HPDE6-E6E7 (cell line): ENCODE results near the gene TULP4.
A peak's percentile ranks its signal among the peaks of the same experiment; 100 is the strongest.

Source experiments
- DNase-seq: peaks from one replicate; pipeline ENCODE4 v3.0.0; 2011; ENCODE audit warnings: missing footprints; ENCODE audit errors: extremely low spot score

Gene TULP4

DNA sequence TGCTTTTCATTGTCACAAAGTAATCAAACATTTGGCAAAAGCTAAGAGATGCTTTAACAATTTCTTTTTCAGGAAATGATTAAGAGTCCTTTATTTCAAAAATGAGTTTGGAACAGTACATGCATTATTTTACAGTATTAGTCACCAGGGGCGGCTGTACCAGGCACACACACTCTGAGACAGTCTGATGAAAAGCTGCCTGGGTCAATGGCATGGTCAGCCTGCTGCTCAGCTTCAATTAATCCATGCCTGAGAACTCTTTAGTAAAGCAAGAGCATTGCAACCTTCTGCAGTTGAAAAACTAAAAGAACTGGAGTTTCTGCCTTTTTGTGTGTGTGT lies 105.5 kb downstream of the TULP4 start:
- DNase-seq = no peak

DNA sequence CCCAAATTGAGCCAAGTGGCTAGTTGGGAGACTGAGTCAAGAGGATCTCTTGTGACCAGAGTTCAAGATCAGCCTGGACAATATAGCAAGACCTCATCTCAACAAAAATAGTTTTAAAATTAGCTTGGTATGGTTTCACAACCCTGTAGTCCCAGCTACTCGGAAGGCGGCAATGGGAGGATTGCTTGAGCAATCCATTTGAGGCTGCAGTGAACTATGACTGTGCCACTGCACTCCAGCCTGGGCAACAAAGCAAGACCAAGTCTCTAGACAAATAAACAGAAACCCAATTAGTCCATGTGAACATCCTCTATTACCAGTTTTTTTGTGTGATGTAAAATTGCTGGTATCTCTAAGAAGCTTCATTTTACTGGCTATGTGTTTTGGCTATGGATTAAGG lies 106.2 kb downstream of the TULP4 start:
- no peak for DNase-seq

DNA sequence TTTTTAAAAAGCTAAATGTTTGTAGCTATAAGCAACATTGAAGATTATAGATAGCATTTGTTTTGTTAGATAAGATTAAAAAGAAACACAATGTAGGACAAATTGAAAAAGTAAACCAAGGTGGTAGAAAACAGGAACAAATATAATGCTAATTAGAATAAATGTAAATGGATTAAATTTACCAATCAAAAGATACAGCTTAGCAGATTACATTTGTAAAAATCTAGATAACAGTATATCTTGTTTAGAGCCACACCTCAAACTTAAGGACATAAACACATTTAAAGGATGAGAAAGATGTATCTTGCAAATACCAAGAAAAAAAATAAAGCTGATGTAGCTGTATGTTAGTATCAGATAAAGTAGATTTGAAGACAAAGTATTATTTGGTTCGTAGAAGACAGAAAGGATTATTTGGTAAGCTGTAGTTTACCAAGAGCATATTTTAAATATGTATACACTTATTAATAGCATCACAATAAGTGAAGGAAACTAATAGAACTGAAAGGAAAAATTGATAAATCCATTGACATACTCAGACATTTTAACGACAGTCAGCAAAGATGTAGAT lies 107.2 kb downstream of the TULP4 start:
- DNase-seq = no peak

DNA sequence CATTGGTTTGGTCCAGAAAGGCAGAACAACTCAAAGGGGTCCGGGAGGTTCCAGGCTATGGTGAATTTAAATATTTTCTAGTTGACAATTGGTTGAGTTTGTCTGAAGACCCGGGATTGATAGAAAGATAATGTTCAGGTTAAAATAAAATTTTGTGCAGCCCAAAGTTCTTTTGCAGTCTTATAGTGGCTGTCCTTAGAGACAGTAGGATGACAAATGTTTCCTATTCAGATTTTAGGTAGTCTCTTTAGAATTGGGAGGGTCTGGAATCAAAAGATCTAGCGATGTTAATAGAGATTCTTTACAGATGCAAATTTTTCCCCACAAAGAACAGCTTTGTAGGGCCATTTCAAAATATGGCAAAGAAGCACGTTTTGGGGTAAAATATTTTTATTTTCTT lies 109.1 kb downstream of the TULP4 start:
- DNase-seq = no peak

DNA sequence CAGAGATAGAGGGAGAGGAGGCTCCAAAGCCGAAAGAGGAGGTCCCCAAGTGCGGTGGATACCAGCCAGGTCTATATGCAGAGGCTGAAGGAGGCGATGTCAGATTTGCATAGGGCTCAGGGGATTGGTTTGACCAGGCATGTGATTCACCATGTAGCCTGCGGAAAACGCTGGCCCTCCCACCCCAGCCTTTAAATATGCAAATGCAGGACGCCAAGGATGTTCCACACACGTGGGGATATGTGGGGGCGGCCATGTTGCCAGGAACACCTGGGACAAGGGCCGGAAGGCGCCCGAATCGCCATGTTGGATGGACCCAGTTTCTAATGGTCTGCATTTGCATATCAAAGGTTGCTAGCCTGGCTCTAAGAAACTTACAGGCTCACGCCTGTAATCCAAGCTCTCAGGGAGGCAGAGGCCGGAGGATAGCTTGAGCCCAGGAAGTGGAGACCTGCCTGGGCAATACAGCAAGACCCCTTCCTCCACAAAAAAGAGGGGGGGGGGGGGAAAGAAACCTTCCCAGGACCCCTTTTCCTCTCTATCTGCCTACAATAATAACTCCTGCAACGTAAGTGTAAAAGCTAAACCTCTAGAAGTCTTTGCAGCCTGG lies 110.5 kb downstream of the TULP4 start:
- no peak for DNase-seq

DNA sequence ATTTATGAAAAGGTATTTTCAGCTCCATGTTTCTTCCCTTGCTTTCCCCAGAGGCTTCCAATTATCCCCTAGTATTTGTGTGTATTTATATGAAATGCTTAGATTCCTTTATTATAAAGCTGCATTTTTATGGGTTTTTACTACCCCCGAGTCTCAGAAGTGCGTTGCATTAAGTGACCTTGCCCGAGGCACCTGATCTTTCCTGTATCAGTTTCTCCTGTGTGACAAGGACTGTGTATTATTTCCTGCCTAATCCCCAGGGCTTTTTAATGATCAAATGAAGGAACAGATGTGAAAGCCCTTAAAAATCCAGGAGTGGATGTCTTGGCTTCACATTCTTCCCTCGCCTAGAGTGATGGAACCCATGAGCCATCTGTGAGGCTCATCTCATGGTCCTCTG lies 118.8 kb downstream of the TULP4 start:
- no peak for DNase-seq

DNA sequence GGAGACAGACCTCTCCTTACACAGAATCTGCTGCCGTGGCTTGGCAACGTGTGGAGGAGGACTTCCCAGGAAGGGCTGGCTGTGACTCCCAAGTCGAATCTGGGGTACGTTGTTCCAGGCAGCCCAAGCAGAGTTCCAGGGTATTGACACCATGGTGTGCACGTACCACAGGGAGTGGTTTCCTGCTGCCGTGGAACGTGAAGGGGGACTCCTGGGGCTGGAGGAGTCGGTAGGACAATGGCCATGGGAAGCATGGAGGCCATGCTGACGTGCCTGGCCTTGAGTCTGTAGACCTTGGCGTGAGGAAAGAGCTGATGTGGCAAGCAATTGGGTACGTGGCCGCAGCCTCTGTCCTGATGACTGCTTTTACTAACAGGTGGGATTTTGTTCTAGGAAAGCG lies 119.3 kb downstream of the TULP4 start:
- DNase-seq = no peak

DNA sequence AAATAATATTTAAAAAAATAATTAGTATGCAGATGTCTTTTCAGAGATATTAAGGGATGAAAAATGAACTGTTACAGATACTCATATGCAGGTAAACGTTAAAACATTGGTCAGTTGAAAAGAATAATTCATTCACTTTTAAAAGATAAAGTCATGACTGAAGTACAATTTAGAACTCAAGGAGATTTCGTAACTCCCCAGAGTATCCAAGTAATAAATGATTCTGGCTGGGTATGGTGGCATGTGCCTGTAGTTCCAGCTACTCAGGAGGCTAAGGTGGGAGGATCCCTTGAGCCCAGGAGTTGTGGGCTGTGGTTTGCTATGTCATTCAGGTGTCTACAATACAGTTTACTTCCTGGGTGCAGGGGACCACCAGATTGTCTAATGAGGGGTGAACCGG lies 125.3 kb downstream of the TULP4 start:
- no peak for DNase-seq

DNA sequence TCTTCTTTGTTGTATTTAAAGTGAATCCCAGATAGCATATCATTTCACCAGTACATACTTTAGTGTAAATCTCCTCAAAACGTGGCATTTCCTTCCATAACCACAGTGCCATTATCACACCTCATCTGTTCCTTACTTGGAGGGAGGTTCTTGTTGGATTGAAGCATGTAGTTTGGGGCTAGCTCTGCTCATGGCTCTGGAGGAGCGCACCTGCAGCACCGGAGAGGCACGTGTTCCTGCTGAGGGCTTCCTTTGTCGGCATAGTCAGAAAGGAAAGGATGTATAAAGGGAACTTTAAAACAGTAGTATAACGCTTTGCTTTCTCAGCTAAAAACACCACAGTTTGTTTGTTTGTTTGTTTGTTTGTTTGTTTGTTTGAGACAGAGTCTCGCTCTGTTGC lies 126.0 kb downstream of the TULP4 start:
- no peak for DNase-seq

DNA sequence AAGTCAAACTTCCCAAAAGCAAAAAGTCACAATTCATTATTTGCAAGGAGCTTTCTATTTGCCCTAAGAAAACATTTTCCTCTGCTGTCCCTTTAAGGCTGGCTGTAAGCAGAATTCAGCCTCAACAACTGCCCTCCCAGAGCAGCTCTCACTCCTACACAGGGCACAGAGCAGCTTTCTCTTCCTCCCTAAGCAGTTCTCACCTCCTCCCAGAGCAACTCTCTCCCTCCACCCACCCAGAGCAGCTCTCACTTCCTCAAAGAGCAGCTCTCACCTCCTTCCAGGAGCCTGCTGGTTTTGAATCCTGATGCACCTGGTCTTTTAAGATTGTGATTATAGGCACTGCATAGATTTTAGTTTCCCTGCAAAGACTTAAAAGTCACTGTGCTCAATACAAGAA lies 127.0 kb downstream of the TULP4 start:
- no peak for DNase-seq

DNA sequence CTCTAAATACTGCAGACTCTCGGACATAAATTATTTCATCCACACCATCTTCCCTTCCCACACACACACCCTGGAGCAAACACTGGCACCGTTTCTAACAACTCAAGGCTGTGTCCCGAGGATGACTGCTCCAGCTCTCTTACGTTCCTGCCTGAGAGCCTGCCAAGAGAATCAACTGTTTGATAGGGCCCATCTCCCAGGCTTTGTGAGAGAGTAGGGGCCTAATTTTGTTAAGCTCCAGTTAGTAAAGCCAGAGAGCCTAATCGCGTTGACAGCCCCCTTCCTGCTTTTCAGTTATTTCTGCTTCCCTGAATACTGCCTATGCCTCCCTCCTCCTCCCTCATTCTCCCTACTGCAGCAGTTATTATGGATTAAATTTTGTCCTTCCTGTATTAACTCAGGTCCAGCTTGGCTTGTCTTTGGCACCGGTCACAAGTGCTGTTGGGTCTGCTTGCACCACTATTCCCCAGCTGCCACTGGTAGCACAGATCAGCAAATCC lies 129.5 kb downstream of the TULP4 start:
- no peak for DNase-seq

DNA sequence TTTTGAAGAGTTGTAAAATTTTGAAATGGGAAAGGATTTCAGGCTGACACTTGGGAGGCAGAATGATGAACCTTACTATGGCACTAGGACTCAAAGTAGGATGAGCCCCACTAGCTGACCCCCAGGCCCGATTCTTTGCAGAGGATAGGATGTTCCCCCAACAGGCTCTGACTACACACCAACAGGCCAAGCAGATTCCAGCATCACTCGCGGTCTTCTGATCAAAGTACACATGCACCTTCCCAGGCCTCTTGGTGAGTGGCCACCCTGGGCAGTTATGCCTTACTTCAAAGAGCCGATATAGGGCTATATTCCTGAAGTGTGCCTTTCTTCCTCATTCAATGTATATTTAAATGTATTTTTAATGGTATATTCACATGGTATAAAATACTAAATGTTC lies 130.0 kb downstream of the TULP4 start:
- DNase-seq = no peak

DNA sequence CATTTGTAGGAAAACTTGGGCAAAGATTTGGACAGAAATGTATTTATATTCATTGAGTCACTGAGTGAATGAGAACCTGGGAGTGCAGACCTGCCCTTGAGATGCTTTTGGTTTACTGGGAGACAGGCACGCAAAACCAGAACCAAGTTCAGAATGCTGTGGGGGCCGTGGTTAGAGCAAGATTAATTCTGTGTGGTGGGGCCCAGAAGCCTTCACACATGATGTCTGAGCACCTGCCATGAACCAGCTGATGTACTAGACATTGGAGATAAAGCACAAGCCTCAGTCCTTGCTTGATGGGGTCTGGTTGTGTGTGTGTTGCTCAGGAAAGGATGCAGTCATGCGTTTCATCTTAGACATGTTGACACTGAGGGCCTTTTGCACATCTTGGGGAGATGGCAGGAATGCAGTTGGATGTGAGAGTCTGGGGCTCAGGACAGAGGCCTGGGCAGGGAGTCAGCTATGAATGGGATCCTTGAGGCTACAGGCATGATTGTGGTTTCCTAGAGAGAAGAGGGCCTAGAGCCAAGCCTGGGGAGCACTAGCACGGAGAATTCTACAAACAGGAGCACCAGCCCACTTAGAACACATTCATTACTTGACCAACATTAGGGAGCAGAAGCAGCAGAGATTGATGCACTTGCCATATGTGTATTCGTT lies 133.3 kb downstream of the TULP4 start:
- no peak for DNase-seq

DNA sequence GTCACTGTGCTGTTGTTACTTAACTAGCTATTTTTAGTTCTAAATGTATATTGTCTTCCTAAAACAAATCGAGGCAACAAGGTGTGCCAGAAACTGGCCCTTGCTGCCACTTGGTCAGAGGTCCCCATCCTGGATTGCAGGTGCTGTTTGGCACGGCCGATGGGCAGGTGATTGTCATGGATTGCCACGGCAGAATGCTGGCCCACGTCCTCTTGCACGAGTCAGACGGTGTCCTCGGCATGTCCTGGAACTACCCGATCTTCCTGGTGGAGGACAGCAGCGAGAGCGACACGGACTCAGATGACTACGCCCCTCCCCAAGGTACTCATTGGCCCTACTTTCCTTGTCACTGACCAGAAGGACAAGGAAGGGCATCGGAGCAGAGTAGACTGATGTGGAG lies 136.6 kb downstream of the TULP4 start:
- no peak for DNase-seq

DNA sequence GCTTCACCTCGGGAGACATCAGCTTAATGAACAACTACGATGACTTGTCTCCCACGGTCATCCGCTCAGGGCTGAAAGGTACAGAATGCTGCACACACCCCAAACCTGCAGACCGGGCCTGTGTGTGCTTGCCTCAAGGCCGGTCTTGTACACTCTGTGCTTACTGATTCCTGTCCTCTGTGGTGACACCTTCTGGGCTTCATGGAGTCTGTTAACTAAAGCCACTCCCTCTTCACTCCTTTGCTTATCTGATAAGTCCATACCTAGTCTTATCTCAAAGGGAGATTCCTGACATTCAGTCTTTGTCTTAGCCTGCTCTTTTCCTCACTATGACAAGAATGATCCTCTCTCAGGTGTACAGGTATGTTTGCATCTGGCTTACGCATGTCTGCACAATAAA lies 139.9 kb downstream of the TULP4 start:
- DNase-seq = peak; percentile 28

DNA sequence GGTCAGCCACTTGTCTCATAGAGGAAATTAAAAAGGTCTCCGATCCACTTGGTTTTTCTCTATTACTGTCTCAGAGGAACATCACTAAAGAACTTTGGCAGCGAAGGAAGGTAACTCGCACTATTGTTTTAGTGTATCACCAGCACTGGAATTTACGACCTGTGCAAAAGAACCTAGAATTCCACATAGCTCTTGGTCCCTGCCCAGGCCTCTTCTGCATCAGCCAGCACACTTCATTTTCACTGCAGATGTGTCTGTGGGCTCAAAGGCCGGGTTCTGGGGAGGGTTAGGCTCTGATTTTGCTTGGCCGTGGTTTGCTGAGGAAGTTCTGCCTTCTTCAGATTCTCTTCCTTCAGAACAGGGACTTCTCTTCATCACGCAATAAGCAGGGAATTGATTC lies 144.9 kb downstream of the TULP4 start:
- no peak for DNase-seq

DNA sequence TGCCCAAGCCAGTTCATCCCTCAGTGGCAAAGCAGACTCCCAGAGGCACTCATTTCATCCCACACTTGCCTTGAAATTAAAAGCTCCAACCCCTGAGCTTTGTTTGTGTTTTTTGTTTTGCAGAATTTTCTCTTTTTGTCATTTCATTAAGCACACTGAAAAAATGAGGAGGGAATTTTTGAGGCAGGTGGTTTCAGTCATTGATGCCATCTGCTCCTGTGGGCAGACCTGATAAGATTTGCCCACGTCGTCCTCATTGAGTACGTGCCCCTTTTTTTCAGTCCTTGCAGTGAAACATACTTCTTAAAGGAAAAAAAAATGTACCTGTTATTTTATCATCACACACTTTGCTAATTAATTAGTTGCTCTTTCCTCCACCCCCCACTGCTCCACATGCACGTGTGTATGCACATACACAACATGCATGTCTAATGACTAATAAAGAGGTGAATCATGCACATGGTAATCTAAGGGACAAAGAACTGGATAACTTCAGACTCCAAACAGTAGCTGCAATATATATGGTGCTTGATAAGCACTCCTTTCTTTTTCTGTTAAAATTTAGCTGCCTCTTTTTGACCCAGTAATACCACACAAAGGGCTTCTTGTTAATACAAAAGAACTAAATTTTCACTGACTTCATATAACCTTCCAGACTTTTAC lies 145.5 kb downstream of the TULP4 start:
- no peak for DNase-seq

DNA sequence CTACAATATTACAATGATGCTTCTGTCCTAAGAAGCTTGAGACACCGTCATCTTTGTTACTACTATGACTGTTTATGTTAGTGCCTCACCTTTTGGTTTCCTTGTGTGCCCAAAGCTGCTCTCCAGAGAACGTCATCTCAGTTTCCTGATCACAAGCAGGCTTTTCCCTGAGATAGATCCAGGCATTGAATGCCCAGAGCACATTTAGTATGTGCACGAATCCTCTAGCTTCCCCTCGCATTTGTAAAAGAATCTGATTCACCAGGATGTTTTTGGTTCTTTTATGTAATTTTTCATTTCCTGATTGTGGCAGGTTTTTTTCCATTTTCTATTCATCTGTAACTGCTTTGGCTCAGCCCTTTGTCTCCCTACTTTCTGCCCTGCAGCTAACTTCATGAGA lies 147.5 kb downstream of the TULP4 start:
- DNase-seq = no peak

DNA sequence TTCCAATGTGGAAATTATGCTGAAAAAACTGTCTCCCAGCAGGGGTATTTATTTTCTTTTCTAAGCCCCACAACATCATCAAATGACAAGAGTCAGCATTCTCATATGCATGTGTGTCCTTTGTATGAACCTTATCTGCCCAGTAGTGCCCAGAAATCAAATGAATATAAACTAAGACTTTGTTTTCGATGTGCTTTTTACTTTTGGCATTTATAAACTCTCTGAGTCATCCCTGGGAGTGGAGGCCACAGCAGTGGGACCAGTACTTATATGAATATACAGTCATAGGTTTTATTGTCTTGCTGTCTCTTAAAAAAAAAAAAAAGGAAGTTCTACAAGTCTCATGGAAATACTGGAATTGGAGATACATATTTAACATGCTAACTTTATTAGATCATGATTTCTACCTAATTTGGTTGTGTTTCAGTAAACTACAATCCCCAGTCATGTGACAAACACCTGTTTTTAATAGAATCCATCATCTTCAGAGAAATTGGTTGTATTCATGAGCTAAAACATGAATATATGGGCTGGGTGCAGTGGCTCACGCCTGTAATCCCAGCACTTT lies 148.4 kb downstream of the TULP4 start:
- no peak for DNase-seq

DNA sequence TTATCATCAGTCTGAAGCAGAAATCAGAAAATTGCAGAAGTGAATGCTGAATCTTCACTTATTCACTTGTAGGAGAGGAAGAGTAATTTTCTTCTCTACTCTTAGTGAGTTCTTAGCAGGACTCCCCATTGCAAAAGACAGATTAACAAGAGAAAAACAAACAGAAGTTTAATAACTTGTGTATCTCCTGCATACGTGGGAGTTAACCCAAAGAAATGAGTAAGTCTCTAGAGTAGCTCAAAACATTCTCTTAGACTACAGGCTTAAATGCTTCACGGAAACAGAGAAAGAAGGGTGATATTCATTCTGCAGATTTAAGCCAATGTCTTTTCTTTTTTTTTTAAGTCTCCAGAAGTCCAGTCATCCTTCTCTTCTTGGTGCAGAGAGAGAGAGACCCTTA lies 149.7 kb downstream of the TULP4 start:
- DNase-seq = no peak

DNA sequence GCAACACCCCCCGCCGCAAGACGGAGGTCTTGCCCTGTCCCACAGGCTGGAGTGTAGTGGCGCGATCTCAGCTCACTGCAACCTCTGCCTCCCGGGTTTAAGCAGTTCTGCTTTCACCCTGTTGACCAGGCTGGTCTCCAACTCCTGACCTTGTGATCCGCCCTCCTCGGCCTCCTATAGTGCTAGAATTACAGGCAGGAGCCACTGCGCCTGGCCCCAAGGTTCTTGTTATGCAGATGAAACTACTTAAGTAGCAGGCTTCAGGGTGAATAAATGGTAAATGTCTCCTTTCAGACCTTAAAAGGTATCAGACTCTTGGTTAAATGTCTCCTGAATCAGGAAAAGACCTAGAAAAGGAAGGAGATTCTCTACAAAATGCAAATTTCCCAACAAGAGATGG lies 152.2 kb downstream of the TULP4 start:
- no peak for DNase-seq

DNA sequence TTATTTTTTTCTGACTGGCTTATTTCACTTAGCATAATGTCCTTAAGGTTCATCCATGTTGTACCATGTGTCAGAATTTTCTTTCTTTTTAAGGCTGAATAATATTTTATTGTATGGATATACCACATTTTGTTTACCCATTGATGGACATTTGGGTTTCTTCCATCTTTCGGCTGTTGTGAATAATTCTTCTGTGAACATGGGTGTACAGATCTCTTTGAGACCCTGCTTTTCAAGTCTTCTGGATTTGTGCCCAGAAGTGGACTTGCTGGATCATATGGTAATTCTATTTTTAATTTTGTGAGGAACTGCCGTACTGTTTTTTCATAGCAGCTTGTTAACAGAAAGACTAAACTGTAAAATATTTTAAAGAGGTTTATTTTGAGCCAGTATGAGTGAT lies 153.0 kb downstream of the TULP4 start:
- DNase-seq = no peak

DNA sequence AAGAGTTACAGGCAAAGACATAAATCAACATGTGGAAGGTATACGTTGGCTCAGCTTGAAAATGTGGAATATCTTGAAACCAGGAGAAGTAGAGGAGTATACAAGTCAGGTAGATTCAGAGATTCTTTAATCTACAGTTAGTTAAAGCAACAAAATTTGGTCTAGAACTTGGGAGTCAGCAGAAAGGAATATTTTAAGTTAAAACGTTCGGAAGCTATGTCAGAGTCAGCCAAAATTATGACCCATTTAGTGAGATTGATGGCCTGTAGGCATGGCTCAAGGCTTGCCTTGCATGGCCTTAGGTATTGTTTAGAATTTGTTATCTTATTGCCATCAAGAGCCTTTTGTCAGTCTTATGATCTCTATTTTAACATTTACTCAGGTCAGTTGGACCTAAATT lies 153.5 kb downstream of the TULP4 start:
- no peak for DNase-seq
